K562 (cell line): ENCODE results near the gene FGF5. TPM values are rescaled to one million over a fixed set of nuclear protein-coding genes. Genes with fewer than 3 reads are reported as not detected.
A peak's percentile ranks its signal among the peaks of the same experiment; 100 is the strongest.

ENCODE experiments used
- ATAC-seq: fragments of 200-7000 bp; cut with Tn5 transposase; 3 replicates; pipeline ENCODE4 v1.9.1; 2020; ENCODE audit warnings: moderate library complexity
- BruUV-seq: library from RNA; stranded (reverse); fragments of 400-500 nt; replicated peaks from 2 replicates; lab custom pipeline; 2021; lab: Mats Ljungman, UMichigan
- CTCF ChIA-PET: fragments of 300-600 bp; formaldehyde crosslinking; extraction: SDS; loops from one replicate; lab custom pipeline; 2021; ENCODE audit warnings: low intra/inter-chr PET ratio; lab: Yijun Ruan, JAX
- POLR2A ChIA-PET: fragments of 300-600, 350-650 bp; sonication (Branson Sonifier 250); formaldehyde crosslinking; extraction: SDS; loops from one replicate; lab custom pipeline; 2021; ENCODE audit warnings: antibody characterized with exemption, inconsistent platforms; lab: Yijun Ruan, JAX
- DNase-seq, 4 experiments: peaks; one replicate each; pipeline versions ENCODE4 v3.0.0 to v3.0.0-alpha.2; 2011 to 2018; ENCODE audit warnings: low spot score in 3 of 4, mixed read lengths in 3 of 4; ENCODE audit errors: extremely low read depth in 1 of 4
- FAIRE-seq: peaks from 2 replicates; lab custom pipeline; 2011; peaks lifted over from hg19 to GRCh38; lab: Jason Lieb, UNC
- H2AFZ ChIP-seq: 2 replicates; pipeline ENCODE4 v1.6.0; 2011; ENCODE audit warnings: low read depth, low read length, control low read depth, inconsistent platforms
- H3K27ac ChIP-seq: fragments of 200-600 bp; 3 replicates; pipeline ENCODE4 v1.8.0; 2011; ENCODE audit warnings: low read depth, mild to moderate bottlenecking, control low read depth, inconsistent platforms, low read length, moderate library complexity, mixed read lengths; ENCODE audit errors: extremely low read depth
- H3K27me3 ChIP-seq, 2 experiments: fragments of 300-600 bp in 1 of 2; 2 replicates in 1 of 2; 3 replicates in 1 of 2; pipeline versions ENCODE4 v1.6.0 to v1.8.0; 2011; ENCODE audit warnings: inconsistent platforms in 2 of 2, low read length in 2 of 2, mild to moderate bottlenecking in 1 of 2, mixed read lengths in 1 of 2, moderate library complexity in 1 of 2; ENCODE audit not compliant: control insufficient read depth in 2 of 2, insufficient read depth in 2 of 2
- H3K36me3 ChIP-seq: fragments of 300-600 bp; 3 replicates; pipeline ENCODE4 v1.8.0; 2011; ENCODE audit warnings: mild to moderate bottlenecking, low read length, inconsistent platforms; ENCODE audit not compliant: control insufficient read depth, insufficient read depth
- H3K4me1 ChIP-seq, 2 experiments: fragments of 200-600 bp in 1 of 2; replicated peaks in 1 of 2; 2 replicates in 1 of 2; 3 replicates in 1 of 2; pipeline versions ENCODE4 v1.5.1 to v1.8.0; 2011; ENCODE audit warnings: inconsistent platforms in 2 of 2, low read length in 2 of 2, mild to moderate bottlenecking in 1 of 2, mixed read lengths in 1 of 2, moderate library complexity in 1 of 2; ENCODE audit not compliant: control insufficient read depth in 2 of 2, insufficient read depth in 2 of 2
- H3K4me2 ChIP-seq: 2 replicates; pipeline ENCODE4 v1.6.1; 2011; ENCODE audit warnings: low read length, control low read depth, inconsistent platforms, mixed read lengths; ENCODE audit not compliant: insufficient read depth
- H3K4me3 ChIP-seq: fragments of 200-600 bp; sonication (generic), shearing (Covaris generic); 2 replicates; pipeline ENCODE4 v1.5.1; 2016; ENCODE audit warnings: control low read depth, inconsistent platforms
- H3K79me2 ChIP-seq: fragments of 200-600 bp; 3 replicates; pipeline ENCODE4 v1.8.0; 2011; ENCODE audit warnings: low read length, inconsistent platforms; ENCODE audit not compliant: control insufficient read depth, insufficient read depth
- H3K9ac ChIP-seq, 2 experiments: 2 replicates each; pipeline versions ENCODE4 v1.6.0 to v1.6.1; 2011; ENCODE audit warnings: low read depth in 2 of 2, low read length in 2 of 2, control low read depth in 1 of 2, inconsistent platforms in 1 of 2, mild to moderate bottlenecking in 1 of 2, mixed read lengths in 1 of 2; ENCODE audit not compliant: insufficient read depth in 1 of 2
- H3K9me1 ChIP-seq: one replicate; pipeline ENCODE4 v1.6.0; 2011; ENCODE audit warnings: inconsistent platforms, mild to moderate bottlenecking, low read length, moderate library complexity; ENCODE audit not compliant: control insufficient read depth, insufficient read depth
- H3K9me3 ChIP-seq: replicated peaks from 2 replicates; pipeline ENCODE4 v1.5.1; 2011; ENCODE audit warnings: low read depth, low read length, inconsistent platforms; ENCODE audit not compliant: control insufficient read depth, insufficient read depth
- H4K20me1 ChIP-seq: replicated peaks from 2 replicates; pipeline ENCODE4 v1.6.1; 2011; ENCODE audit warnings: low read length, inconsistent platforms, mixed read lengths; ENCODE audit not compliant: control insufficient read depth, insufficient read depth
- BRD9 ChIP-seq: fragments of 450-650 bp; IDR thresholded peaks from 2 replicates; pipeline ENCODE4 v1.6.1; 2018; ENCODE audit warnings: low read depth; ENCODE audit not compliant: partially characterized antibody
- CBX1 ChIP-seq: sonication (generic); IDR thresholded peaks from 2 replicates; pipeline ENCODE4 v1.6.1; 2016; ENCODE audit warnings: antibody characterized with exemption, low read depth, mild to moderate bottlenecking
- CBX3 ChIP-seq, 2 experiments: IDR thresholded peaks; 1 replicate in 1 of 2; 2 replicates in 1 of 2; pipeline ENCODE4 v1.6.1; 2012; ENCODE audit warnings: inconsistent platforms in 2 of 2, low read length in 2 of 2, borderline replicate concordance in 1 of 2, control low read depth in 1 of 2
- CREB3L1 ChIP-seq: fragments of 450-650 bp; IDR thresholded peaks from 2 replicates; pipeline ENCODE4 v1.6.1; 2014; ENCODE audit warnings: low read depth, mild to moderate bottlenecking, moderate library complexity, borderline replicate concordance
- HNRNPL ChIP-seq: fragments of 200-400 bp; formaldehyde crosslinking; IDR thresholded peaks from 2 replicates; pipeline ENCODE4 v1.6.1; 2017; ENCODE audit warnings: low read depth, mild to moderate bottlenecking, low read length
- MEF2A ChIP-seq: IDR thresholded peaks from 2 replicates; pipeline ENCODE4 v1.6.1; 2011; ENCODE audit warnings: low read depth, mild to moderate bottlenecking, low read length, moderate library complexity; ENCODE audit not compliant: control insufficient read depth
- NRF1 ChIP-seq, 2 experiments: fragments of 450-650 bp; IDR thresholded peaks in 1 of 2; conservative IDR thresholded peaks in 1 of 2; 2 replicates each; pipeline ENCODE4 v1.6.1; 2014; ENCODE audit warnings: mild to moderate bottlenecking in 2 of 2
- RBM34 ChIP-seq: fragments of 200-400 bp; formaldehyde crosslinking; IDR thresholded peaks from 2 replicates; pipeline ENCODE4 v1.6.1; 2018; ENCODE audit warnings: low read length, borderline replicate concordance; ENCODE audit not compliant: insufficient read depth
- RREB1 ChIP-seq: fragments of 250-450 bp; sonication (Bioruptor Pico); IDR thresholded peaks from 2 replicates; pipeline ENCODE4 v1.4.0; 2020
- SP1 ChIP-seq: sonication (generic); formaldehyde crosslinking; IDR thresholded peaks from 2 replicates; pipeline ENCODE4 v1.8.1; 2022; ENCODE audit warnings: mild to moderate bottlenecking, missing genetic modification reagents
- TEAD4 ChIP-seq, 2 experiments: sonication (generic) in 1 of 2; formaldehyde crosslinking in 1 of 2; IDR thresholded peaks; 2 replicates each; pipeline versions ENCODE4 v1.6.1 to v1.8.0; 2012 to 2022; ENCODE audit warnings: borderline replicate concordance in 1 of 2, inconsistent platforms in 1 of 2, low read length in 1 of 2, mild to moderate bottlenecking in 1 of 2, missing genetic modification reagents in 1 of 2
- ZFX ChIP-seq: sonication (generic); formaldehyde crosslinking; IDR thresholded peaks from 2 replicates; pipeline ENCODE4 v1.8.0; 2022; ENCODE audit warnings: mild to moderate bottlenecking, missing genetic modification reagents, moderate library complexity
- ZNF41 ChIP-seq: fragments of 250-450 bp; sonication (Bioruptor Pico); conservative IDR thresholded peaks from 2 replicates; pipeline ENCODE4 v1.4.0; 2020; ENCODE audit warnings: mild to moderate bottlenecking
- WGBS: fragments of 100-300 bp; shearing (Covaris generic); methylation state at CpG from one replicate; pipeline ENCODE4 v1.1.6; 2016; ENCODE audit warnings: low coverage, mixed read lengths; ENCODE audit not compliant: insufficient coverage; ENCODE audit errors: missing lambda C conversion rate; 5-methylcytosine and 5-hydroxymethylcytosine counted together
- in situ Hi-C: fragments of 300-500 bp; cut with MboI; formaldehyde crosslinking; loops from 4 replicates; pipeline ENCODE4 v1.15.0; 2018; ENCODE audit warnings: inconsistent platforms, mixed read lengths
- intact Hi-C: fragments of 100-400 bp; cut with micrococcal nuclease; formaldehyde crosslinking; loops from 2 replicates; pipeline ENCODE4 v1.14.2; 2022
- polyA plus RNA-seq, 8 experiments: library from polyadenylated mRNA; depleted of rRNA in 4 of 8; stranded (reverse) in 5 of 8; unstranded in 3 of 8; fragments of >200 nt; fragmentation: Nextera tagmentation in 2 of 8; fragmentation: Illumina TruSeq in 1 of 8; extraction: Ambion mirVana in 2 of 8; extraction: Trizol in 1 of 8; gene quantifications; 2 replicates each; pipeline versions ENCODE4 v1.2.1 to v1.2.3, GENCODE V29; 2011 to 2014; ENCODE audit warnings: inconsistent platforms in 1 of 8, missing spikeins in 1 of 8
- total RNA-seq, 7 experiments: library from RNA; depleted of rRNA in 6 of 7; stranded (reverse); fragments of >200 nt in 6 of 7; fragmentation: Illumina TruSeq in 2 of 7; extraction: Trizol in 2 of 7; gene quantifications; 2 replicates each; pipeline versions ENCODE4 v1.2.1 to v1.2.3, GENCODE V29; 2011 to 2021; ENCODE audit warnings: low replicate concordance in 1 of 7

FGF5 gene
- total and polyA plus RNA-seq, 9 of the 15 experiments (the other 6 are each of a cell fraction or from before 2014, with no cell fraction given), result 0.38 to 2.7 (median 1.1) TPM

GRCh38 chr4:80335554-80336358 is 69.3 kb downstream of the FGF5 start, which contains the start of gene CFAP299:
CFAP299 (plus strand) TSS chr4:80335730.
- ATAC-seq (peak; percentile 97), FAIRE-seq (peak; percentile 100), DNase-seq (peak; percentile 86 to 96 (median 90))
- no peaks in the 10 kb centered on the region for H3K79me2 ChIP-seq
- BruUV-seq, result no TSS peak
- CTCF ChIA-PET, result interaction anchor here (1.0 to 2.8 kb wide), 6 partner anchors 114 to 1384 kb away, joined by 3 to 7 read pairs (median 3); no protein-coding TSS in a partner anchor
- H2AFZ ChIP-seq, result peak within 1 kb of the TSS; percentile 90
- no peaks in the 10 kb centered on the region for H3K9me1 ChIP-seq
- 2% methylated on average over 45 of the region's 49 CpGs for WGBS
- H3K9ac ChIP-seq, result peak within 1 kb of the TSS; percentile 60 to 95
- peak within 1 kb of the TSS; percentile 80 for H3K4me2 ChIP-seq
- in situ Hi-C loops (loop anchor here (5.0 kb wide), 1 partner anchor 1388 kb away; no protein-coding TSS in a partner anchor), intact Hi-C loops (loop anchor here (1.0 to 10.0 kb wide), 10 partner anchors 48 to 1383 kb away; partner anchors contain the start of genes ANTXR2, FGF5 and NAA11)
- POLR2A ChIA-PET, result interaction anchor here (0.6 to 0.8 kb wide), 2 partner anchors 40 to 124 kb away, joined by 3 to 6 read pairs; no protein-coding TSS in a partner anchor
- peak within 1 kb of the TSS; percentile 51 for H3K4me3 ChIP-seq
- H3K4me1 ChIP-seq, result peaks cover 5 to 9% of the 10 kb centered on the region in 2 experiments; a peak in 3 of 5 replicates
- H3K27ac ChIP-seq, result peak within 1 kb of the TSS; percentile 52
- H3K36me3 ChIP-seq, result no peaks in the 10 kb centered on the region
- H3K27me3 ChIP-seq, result no peaks in the 10 kb centered on the region
- H3K9me3 ChIP-seq, result no peaks in the 10 kb centered on the region
- H4K20me1 ChIP-seq, result no peaks in the 10 kb centered on the region
- peak; percentile 89 for TF ChIP-seq SP1 (CRISPR knock-in tag)
- no peak for TF ChIP-seq CBX1
- TF ChIP-seq MEF2A, result no peak
- no peak for TF ChIP-seq RREB1 (CRISPR knock-in tag)
- TF ChIP-seq ZNF41, result no peak
- peak in 1 of 2 experiments; percentile 25; a peak in 3 of 4 replicates for TF ChIP-seq NRF1 (conservative IDR thresholded peaks at IDR 0.05 in 1 of 2, IDR thresholded peaks at IDR 0.05 in 1 of 2)
- TF ChIP-seq CBX3 (IDR thresholded peaks at IDR 0.05; ENCODE audit: borderline replicate concordance in 1 of 2, low read length in 2 of 2), result peak in 1 of 2 experiments; percentile 15; a peak in 1 of 3 replicates
- peak; percentile 76 for TF ChIP-seq ZFX (CRISPR knock-in tag)
- TF ChIP-seq TEAD4 (IDR thresholded peaks at IDR 0.05; ENCODE audit: low read length), result no peak; the same call in 1 of the 2 replicates
- no peak for TF ChIP-seq TEAD4 (CRISPR knock-in tag; IDR thresholded peaks at IDR 0.05; ENCODE audit: borderline replicate concordance)
- no peak for TF ChIP-seq RBM34
- no peak for TF ChIP-seq HNRNPL
- TF ChIP-seq CREB3L1, result no peak
- no peak for TF ChIP-seq BRD9
